GM18502 (cell line): Measurements from ENCODE around the gene SURF2.
"Not testable (repeated sequence)": the region's sequence is repeated elsewhere in the genome, so short reads cannot be mapped to it uniquely, and the experiment has no call there.

Experiments used
- ATAC-seq: cut with Tn5 transposase; IDR thresholded peaks from one replicate; pipeline ENCODE4 v1.9.1; 2021; ENCODE audit warnings: mild to moderate bottlenecking; ENCODE audit not compliant: unreplicated experiment, poor library complexity

SURF2 gene

DNA sequence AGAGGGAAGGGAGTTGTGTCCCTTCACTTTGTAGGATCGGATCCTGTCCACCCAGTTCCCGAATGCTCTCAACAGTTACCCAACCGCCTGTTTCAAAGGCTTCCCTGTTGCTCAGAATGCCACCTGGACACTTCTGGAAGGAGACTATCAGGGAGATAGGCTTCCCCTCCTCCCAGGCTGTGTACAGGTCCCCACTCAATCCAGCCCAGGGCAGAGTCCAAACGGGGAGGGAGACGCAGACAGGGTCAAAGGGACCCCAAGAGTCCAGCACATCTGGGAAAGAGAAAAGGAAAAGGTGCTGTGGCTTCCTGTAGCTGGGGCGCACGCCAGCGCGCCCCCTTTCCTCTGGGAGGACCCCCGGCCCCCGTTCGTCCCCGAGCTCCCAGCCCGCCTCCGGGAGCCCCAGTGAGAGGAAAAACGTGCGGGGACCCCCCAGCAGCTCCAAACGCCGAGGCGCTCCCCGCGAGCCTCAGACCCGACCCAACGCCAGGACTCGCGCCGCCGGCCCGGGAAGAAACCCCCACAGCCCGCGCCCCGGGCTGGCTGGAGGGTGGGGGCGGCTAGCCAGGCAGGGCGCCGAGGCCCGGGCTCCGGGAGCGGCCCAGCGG, 18.9 kb downstream of the SURF2 start:
- no peak for ATAC-seq

DNA sequence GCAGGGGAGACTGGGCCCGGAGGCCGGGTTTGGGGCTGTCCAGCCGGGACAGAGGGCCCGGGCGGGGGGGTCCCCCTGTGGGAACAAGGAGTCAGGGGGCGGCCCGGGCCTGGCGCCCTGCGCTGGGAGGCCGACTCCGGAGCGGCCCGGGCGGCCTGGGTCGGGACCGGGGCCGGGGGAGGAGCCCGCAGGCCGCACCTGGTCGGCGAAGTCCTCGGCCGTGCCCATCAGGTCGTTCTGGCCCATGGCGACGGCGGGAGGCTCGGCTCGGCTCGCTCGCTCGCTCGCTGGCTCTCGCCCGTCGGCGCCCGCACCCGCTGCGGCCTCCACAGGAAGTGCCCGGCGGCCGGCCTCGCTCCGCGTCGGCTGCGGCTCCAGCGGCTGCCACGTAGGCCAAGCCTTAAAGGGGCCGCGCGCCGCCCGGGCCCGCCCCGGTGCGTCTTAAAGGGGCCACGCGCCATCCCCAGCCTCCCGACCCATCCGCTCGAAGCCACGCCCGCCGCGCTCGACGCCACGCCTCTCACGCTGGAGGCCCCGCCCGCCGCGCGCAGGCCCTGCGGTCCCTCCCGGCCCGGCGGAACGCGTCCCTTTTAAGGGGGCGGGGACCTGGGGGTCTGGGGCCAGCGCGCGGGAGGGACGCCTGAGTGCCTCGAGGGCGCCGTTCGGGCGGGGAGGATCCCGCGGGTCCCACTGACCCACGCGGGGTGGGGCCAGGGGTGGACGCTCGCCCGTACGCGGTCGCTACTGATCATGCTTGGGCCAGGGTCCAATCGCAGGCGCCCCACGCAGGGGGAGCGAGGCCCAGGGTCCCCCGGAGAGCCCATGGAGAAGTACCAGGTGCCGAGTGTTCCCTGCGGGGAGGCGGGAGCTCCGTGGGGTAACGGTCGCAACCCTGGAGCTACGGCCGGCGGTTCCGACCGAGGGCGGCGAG, 19.6 kb downstream of the SURF2 start, which contains the start of the genes STKLD1 and SURF4:
STKLD1 (plus strand) TSS at position 643 of the 931 bp plus-strand sequence; CDS start at position 751, 108 bp downstream.
SURF4 (minus strand) TSS at position 337 of the 931 bp plus-strand sequence; CDS start at position 246, 91 bp downstream.
- ATAC-seq = peak; percentile 90

DNA sequence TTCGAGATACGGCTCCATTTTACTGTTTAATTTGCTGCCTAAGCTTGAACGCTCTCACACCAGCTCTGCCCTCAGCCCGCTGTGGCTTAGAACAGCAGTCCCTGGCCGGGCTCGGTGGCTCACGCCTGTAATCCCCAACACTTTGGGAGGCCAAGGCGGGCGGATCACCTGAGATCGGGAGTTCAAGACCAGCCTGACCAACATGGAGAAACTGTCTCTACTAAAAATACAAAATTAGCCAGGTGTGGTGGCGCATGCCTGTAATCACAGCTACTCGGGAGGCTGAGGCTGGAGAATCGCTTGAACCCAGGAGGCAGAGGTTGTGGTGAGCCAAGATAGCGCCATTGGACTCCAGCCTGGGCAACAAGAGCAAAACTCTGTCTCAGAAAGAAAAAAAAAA, 20.9 kb downstream of the SURF2 start:
- ATAC-seq = not testable (repeated sequence)

DNA sequence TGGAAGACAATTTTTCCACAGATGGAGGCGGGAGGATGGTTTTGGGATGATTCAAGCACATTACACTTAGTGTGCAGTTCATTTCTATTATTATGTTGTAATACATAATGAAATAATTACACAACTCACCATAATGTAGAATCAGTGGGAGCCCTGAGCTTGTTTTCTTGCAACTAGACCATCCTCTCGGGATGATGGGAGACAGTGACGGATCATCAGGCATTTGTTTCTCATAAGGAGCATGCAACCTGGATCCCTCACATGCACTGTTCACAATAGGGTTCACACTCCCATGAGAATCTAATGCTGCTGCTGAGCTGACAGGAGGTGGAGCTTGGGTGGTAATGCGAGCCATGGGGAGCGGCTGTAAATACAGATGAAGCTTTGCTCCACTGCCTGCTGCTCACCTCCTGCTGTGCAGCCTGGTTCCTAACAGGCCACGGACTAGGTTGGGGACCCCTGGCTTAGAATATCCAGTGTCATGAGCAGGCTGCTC, 21.4 kb downstream of the SURF2 start:
- no peak for ATAC-seq

DNA sequence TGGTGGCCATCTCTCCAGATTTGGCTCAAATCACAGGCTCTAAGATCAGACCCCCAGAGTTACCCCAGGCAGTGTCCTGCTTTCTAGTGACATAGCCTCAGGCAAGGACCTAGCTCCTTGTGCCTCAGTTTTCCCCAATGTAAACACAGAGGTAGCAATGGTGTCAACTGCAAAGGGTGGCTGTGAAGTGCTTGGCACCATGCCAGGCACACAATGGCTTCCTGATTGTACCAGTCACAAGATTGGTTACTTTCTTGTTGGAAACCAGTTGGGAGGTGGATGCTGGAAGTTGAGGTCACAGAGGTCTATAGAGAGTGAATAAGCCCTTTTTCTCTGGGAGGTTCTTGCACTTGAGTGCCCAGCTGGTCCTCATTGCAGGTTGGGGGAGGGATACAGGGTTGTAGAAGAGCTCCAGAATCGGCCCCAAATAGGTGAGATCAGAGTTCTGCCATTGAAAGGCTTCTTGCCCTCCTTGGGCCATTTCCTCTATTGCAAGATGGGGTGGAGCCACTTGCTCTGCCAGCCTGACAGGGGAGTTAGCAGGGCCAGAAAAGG, 22.1 kb downstream of the SURF2 start:
- ATAC-seq = no peak

DNA sequence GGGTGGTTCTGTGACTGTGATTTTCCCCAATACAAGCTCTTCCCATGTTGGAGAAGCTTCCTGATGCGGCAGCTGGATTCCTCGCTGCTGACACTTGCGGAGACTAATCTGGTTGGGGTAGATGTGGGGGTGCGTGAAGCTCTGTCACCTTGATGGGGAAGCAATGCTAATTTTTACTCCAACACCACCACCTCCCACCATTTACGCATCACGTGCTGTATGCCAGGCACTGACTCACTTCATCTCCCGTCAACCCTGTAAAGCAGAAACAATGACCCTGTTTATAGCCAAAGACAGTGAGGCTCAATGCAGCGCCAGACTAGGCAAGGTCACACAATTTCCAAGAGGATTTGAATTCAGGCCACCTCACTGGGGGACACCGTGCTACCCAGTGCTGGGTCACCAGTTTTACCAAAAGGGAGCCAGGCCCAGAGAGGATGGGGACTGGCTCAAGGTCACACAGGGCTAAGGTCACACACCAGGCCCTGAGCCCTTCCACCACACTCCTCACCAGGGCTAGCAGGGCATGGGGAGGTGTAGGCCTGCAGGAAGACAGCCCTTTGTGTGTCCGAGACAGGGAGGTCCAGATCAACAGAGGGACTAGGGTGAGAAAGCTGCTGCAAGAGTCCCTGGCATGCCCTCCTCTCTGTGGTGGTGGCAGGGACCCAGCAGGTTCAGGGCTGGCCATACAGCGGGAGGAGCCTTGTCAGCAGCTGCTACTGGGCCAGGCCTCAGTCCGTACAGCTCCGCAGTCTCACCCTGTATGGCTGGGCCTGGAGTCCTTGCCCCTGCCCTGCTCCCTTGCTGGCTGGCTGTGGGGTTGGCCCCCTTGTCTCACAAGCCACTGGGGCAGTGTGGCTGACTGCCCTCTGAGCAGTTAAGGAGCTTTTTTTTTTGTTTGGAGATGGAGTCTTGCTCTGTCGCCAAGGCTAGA, 23.1 kb downstream of the SURF2 start:
- no peak for ATAC-seq

DNA sequence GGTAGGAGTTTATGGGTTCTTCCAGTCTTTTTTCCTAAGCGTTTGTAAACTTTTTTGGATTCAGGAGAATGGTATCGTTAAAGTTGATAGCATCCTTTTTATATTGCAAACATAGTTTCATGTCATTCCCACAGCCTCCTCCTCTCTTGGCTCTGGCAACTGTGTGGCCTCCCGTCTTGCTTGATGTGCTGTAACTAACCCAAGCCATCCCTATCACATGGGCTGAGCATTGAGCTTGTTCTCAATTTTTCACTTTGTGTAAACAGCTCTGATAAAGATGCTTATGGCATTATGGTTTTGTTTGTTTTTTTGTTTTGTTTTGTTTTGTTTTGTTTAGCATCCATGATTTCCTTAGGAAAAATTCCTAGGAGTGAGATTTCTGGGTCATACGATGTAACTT, 24.4 kb downstream of the SURF2 start:
- ATAC-seq = no peak

DNA sequence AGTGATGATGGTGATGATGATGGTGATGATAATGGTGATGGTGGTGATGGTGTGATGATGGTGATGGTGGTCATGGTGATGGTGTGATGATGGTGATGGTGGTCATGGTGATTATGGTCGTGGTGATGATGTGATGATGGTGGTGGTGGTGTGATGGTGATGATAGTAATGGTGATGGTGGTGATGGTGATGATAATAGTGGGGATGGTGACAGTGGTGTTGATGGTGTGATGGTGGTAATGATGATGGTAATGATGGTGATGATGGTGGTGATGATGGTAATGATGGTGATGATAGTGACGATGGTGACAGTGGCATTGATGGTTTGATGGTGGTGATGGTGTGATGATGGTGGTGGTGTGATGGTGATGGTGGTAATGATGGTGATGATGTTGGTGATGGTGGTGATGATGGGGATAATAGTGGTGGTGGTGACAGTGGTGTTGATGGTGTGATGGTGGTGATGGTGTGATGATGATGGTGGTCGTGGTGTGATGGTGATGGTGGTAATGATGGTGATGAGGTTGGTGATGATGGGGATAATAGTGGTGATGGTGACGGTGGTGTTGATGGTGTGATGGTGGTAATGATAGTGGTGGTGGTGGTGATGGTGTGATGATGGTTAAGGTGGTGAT, 26.3 kb downstream of the SURF2 start:
- no peak for ATAC-seq

DNA sequence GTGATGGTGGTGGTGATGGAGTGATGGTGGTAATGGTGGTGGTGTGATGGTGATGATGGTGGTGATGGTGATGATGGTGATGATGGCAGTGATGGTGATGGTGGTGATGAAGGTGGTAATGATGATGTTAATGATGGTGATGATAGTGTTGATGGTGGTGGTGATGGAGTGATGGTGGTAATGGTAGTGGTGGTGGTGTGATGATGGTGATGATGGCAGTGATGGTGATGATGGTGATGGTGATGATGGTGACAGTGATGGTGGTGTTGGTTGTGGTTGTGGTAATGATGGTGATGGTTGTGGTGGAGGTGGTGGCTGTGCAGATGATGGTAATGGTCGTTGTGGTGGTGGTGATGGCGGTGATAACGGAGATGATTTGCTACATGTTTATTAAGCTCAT, 27.1 kb downstream of the SURF2 start:
- ATAC-seq = no peak

GRCh38 chr9:133384736-133385321, 28.5 kb downstream of the SURF2 start:
- ATAC-seq = no peak

DNA sequence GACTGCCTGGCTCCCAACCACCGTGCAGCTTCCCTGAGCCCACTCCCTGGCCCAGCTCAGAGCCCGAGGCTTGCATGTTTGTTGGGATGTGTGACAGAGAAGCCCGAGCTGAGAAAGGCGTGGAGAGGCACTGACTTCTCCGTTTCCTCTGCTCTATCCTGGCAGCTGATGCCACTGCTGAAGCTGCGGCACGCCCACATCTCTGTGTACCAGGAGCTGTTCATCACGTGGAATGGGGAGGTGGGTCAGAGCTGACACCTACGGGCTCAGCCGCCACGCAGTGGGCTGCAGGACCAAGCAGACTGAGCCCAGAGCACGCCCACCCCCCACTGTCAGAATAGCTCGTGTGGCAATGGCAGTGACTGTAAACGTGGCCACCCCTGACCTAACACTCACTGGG, 29.1 kb downstream of the SURF2 start:
- ATAC-seq = no peak

- no peak for ATAC-seq
Measured at GRCh38 chr9:133386338-133386737, 30.0 kb downstream of the SURF2 start.

- ATAC-seq = no peak
Measured at GRCh38 chr9:133387680-133388079, 31.3 kb downstream of the SURF2 start.

- no peak for ATAC-seq
Measured at GRCh38 chr9:133389025-133389557, 32.7 kb downstream of the SURF2 start.

DNA sequence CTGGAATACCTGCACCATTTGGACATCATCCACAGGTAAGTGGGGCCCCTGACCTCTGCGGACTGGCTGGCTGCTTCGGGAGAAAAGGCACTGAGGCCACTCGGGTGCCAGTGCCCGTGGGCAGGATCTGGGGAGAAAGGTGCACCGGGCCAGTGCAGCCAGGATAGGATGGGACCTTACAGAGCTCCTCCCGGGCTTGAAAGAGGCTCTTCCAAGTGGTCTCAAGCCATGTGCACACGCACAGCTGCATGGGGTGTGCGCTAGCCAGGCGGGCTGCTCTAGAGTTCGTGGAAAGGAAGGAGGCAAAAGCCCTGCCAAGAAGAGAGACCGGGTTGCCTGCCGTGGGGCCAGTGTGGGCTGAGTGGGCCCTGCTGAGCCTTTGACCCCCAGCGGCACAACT, 33.2 kb downstream of the SURF2 start:
- ATAC-seq = no peak

- ATAC-seq = no peak
Measured at GRCh38 chr9:133390713-133391112, 34.4 kb downstream of the SURF2 start.

DNA sequence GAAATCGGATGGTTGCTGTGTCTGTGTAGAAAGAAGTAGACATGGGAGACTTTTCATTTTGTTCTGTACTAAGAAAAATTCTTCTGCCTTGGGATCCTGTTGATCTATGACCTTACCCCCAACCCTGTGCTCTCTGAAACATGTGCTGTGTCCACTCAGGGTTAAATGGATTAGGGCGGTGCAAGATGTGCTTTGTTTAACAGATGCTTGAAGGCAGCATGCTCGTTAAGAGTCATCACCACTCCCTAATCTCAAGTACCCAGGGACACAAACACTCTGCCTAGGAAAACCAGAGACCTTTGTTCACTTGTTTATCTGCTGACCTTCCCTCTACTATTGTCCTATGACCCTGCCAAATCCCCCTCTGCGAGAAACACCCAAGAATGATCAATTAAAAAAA, 35.1 kb downstream of the SURF2 start:
- not testable (repeated sequence) for ATAC-seq

DNA sequence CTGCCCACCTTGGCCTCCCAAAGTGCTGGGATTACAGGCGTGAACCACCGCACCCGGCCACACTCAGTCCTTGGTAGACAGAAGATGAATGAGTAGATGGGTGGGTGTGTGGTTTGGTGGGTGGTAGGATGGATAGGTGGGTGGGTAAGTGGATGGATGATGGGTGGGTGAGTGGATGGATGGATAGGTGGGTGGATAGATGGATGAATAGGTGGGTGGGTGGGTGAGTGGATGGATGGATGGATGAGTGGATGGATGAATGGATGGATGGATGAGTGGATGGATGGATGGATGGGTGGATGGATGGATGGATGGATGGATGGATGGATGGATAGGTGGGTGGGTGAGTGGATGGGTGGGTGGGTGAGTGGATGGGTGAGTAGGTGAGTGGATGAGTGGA, 36.0 kb downstream of the SURF2 start:
- ATAC-seq = not testable (repeated sequence)

DNA sequence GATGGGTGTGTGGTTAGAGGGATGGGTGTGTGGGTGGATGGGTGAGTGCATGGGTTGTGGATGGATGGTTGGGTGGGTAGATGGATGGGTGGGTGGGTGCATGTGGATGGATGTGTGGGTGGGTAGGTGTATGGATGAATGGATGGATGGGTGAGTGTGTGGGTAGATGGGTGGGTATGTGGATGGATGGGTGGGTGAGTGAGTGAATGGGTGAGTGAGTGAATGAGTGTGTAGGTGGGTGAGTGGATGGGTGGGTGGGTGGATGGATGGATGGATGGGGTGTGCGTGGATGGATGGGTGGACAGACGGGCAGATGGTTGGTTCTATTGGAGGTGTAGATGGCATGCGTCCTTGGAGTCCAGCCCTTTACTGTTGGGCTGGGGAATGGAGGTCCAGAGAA, 37.0 kb downstream of the SURF2 start:
- ATAC-seq = no peak
